ENCODE measurements around the gene KCNIP1. TPM values are rescaled to one million over a fixed set of nuclear protein-coding genes. Genes with fewer than 3 reads are reported as not detected.

Gene KCNIP1
- total and polyA plus RNA-seq, 9 donors = 1.9 to 8.3 (median 4.0) TPM

- peak; percentile 58 for DNase-seq
- no peaks in the 10 kb centered on the region for H3K36me3 ChIP-seq (ENCODE audit: control insufficient read depth, insufficient read depth, low read length)
- H3K4me3 ChIP-seq (ENCODE audit: low read length) = no peak overlapping the region
- 43% methylated on average over 12 of the region's 16 CpGs for WGBS (ENCODE audit: insufficient coverage)
- H3K9me3 ChIP-seq (replicated peaks; ENCODE audit: control insufficient read depth, low read depth, low read length) = no peaks in the 10 kb centered on the region
- no peak overlapping the region for H3K27ac ChIP-seq (ENCODE audit: low read length)
- peaks cover 2% of the 10 kb centered on the region for H3K27me3 ChIP-seq (ENCODE audit: control insufficient read depth, insufficient read depth, low read length)
- H3K4me1 ChIP-seq (ENCODE audit: control insufficient read depth, insufficient read depth, low read length) = peaks cover 4% of the 10 kb centered on the region
Observed at GRCh38 chr5:170623576-170624181, 119.9 kb downstream of the KCNIP1 start.

GRCh38 chr5:170625221-170626165, 121.7 kb downstream of the KCNIP1 start:
- Histone ChIP-seq H3K27ac (ENCODE audit: low read length) (no peak overlapping the region), H3K4me3 (ENCODE audit: low read length) (no peak overlapping the region), H3K9me3 (replicated peaks; ENCODE audit: control insufficient read depth, low read depth, low read length) (no peaks in the 10 kb centered on the region), H3K36me3 (ENCODE audit: control insufficient read depth, insufficient read depth, low read length) (no peaks in the 10 kb centered on the region), H3K4me1 (ENCODE audit: control insufficient read depth, insufficient read depth, low read length) (peaks cover 11% of the 10 kb centered on the region), H3K27me3 (ENCODE audit: control insufficient read depth, insufficient read depth, low read length) (no peaks in the 10 kb centered on the region)
- no peak for DNase-seq
- WGBS (ENCODE audit: insufficient coverage) = 72% methylated on average over 12 of the region's 18 CpGs

GRCh38 chr5:170626507-170627150, 122.8 kb downstream of the KCNIP1 start:
- H3K4me3 ChIP-seq (ENCODE audit: low read length) = no peak overlapping the region
- H3K4me1 ChIP-seq (ENCODE audit: control insufficient read depth, insufficient read depth, low read length) = peaks cover 17% of the 10 kb centered on the region
- no peaks in the 10 kb centered on the region for H3K27me3 ChIP-seq (ENCODE audit: control insufficient read depth, insufficient read depth, low read length)
- no peak overlapping the region for H3K27ac ChIP-seq (ENCODE audit: low read length)
- H3K9me3 ChIP-seq (replicated peaks; ENCODE audit: control insufficient read depth, low read depth, low read length) = no peaks in the 10 kb centered on the region
- no peak for DNase-seq
- H3K36me3 ChIP-seq (ENCODE audit: control insufficient read depth, insufficient read depth, low read length) = no peaks in the 10 kb centered on the region
- 72% methylated on average over 9 of the region's 13 CpGs for WGBS (ENCODE audit: insufficient coverage)

- H3K27me3 ChIP-seq (ENCODE audit: control insufficient read depth, insufficient read depth, low read length) = peaks cover 4% of the 10 kb centered on the region
- peaks cover 24% of the 10 kb centered on the region for H3K4me1 ChIP-seq (ENCODE audit: control insufficient read depth, insufficient read depth, low read length)
- no peak overlapping the region for H3K27ac ChIP-seq (ENCODE audit: low read length)
- WGBS (ENCODE audit: insufficient coverage) = 87% methylated on average over 3 of the region's 3 CpGs
- no peaks in the 10 kb centered on the region for H3K36me3 ChIP-seq (ENCODE audit: control insufficient read depth, insufficient read depth, low read length)
- no peak overlapping the region for H3K4me3 ChIP-seq (ENCODE audit: low read length)
- H3K9me3 ChIP-seq (replicated peaks; ENCODE audit: control insufficient read depth, low read depth, low read length) = no peaks in the 10 kb centered on the region
- DNase-seq = no peak
Observed at GRCh38 chr5:170627271-170627670, 123.5 kb downstream of the KCNIP1 start.

- H3K36me3 ChIP-seq (ENCODE audit: control insufficient read depth, insufficient read depth, low read length) = no peaks in the 10 kb centered on the region
- H3K27me3 ChIP-seq (ENCODE audit: control insufficient read depth, insufficient read depth, low read length) = peaks cover 4% of the 10 kb centered on the region
- H3K27ac ChIP-seq (ENCODE audit: low read length) = no peak overlapping the region
- H3K4me1 ChIP-seq (ENCODE audit: control insufficient read depth, insufficient read depth, low read length) = peaks cover 31% of the 10 kb centered on the region
- DNase-seq = no peak
- no peaks in the 10 kb centered on the region for H3K9me3 ChIP-seq (replicated peaks; ENCODE audit: control insufficient read depth, low read depth, low read length)
- no peak overlapping the region for H3K4me3 ChIP-seq (ENCODE audit: low read length)
- 82% methylated on average over 6 of the region's 8 CpGs for WGBS (ENCODE audit: insufficient coverage)
Observed at GRCh38 chr5:170628028-170628427, 124.2 kb downstream of the KCNIP1 start.

GRCh38 chr5:170628691-170629565, 125.1 kb downstream of the KCNIP1 start:
- Histone ChIP-seq H3K27me3 (ENCODE audit: control insufficient read depth, insufficient read depth, low read length) (peaks cover 4% of the 10 kb centered on the region), H3K9me3 (replicated peaks; ENCODE audit: control insufficient read depth, low read depth, low read length) (no peaks in the 10 kb centered on the region), H3K4me1 (ENCODE audit: control insufficient read depth, insufficient read depth, low read length) (peaks cover 37% of the 10 kb centered on the region), H3K36me3 (ENCODE audit: control insufficient read depth, insufficient read depth, low read length) (no peaks in the 10 kb centered on the region), H3K4me3 (ENCODE audit: low read length) (no peak overlapping the region), H3K27ac (ENCODE audit: low read length) (no peak overlapping the region)
- 57% methylated on average over 12 of the region's 19 CpGs for WGBS (ENCODE audit: insufficient coverage)
- DNase-seq = no peak

- Histone ChIP-seq H3K36me3 (ENCODE audit: control insufficient read depth, insufficient read depth, low read length) (no peaks in the 10 kb centered on the region), H3K4me1 (ENCODE audit: control insufficient read depth, insufficient read depth, low read length) (peaks cover 42% of the 10 kb centered on the region), H3K9me3 (replicated peaks; ENCODE audit: control insufficient read depth, low read depth, low read length) (no peaks in the 10 kb centered on the region), H3K4me3 (ENCODE audit: low read length) (no peak overlapping the region), H3K27me3 (ENCODE audit: control insufficient read depth, insufficient read depth, low read length) (peaks cover 4% of the 10 kb centered on the region), H3K27ac (ENCODE audit: low read length) (no peak overlapping the region)
- DNase-seq = no peak
- WGBS (ENCODE audit: insufficient coverage) = 90% methylated on average over 2 of the region's 7 CpGs
Observed at GRCh38 chr5:170629566-170630175, 125.9 kb downstream of the KCNIP1 start.

GRCh38 chr5:170630226-170630625, 126.4 kb downstream of the KCNIP1 start:
- H3K27ac ChIP-seq (ENCODE audit: low read length) = no peak overlapping the region
- H3K36me3 ChIP-seq (ENCODE audit: control insufficient read depth, insufficient read depth, low read length) = no peaks in the 10 kb centered on the region
- H3K9me3 ChIP-seq (replicated peaks; ENCODE audit: control insufficient read depth, low read depth, low read length) = no peaks in the 10 kb centered on the region
- peaks cover 42% of the 10 kb centered on the region for H3K4me1 ChIP-seq (ENCODE audit: control insufficient read depth, insufficient read depth, low read length)
- H3K27me3 ChIP-seq (ENCODE audit: control insufficient read depth, insufficient read depth, low read length) = peaks cover 4% of the 10 kb centered on the region
- 93% methylated on average over 7 of the region's 8 CpGs for WGBS (ENCODE audit: insufficient coverage)
- no peak overlapping the region for H3K4me3 ChIP-seq (ENCODE audit: low read length)
- DNase-seq = no peak

- WGBS (ENCODE audit: insufficient coverage) = no CpG with 5 or more reads among the region's 3 CpGs
- no peaks in the 10 kb centered on the region for H3K36me3 ChIP-seq (ENCODE audit: control insufficient read depth, insufficient read depth, low read length)
- H3K27ac ChIP-seq (ENCODE audit: low read length) = no peak overlapping the region
- H3K27me3 ChIP-seq (ENCODE audit: control insufficient read depth, insufficient read depth, low read length) = peaks cover 4% of the 10 kb centered on the region
- H3K4me1 ChIP-seq (ENCODE audit: control insufficient read depth, insufficient read depth, low read length) = peaks cover 42% of the 10 kb centered on the region
- no peak for DNase-seq
- no peaks in the 10 kb centered on the region for H3K9me3 ChIP-seq (replicated peaks; ENCODE audit: control insufficient read depth, low read depth, low read length)
- H3K4me3 ChIP-seq (ENCODE audit: low read length) = no peak overlapping the region
Observed at GRCh38 chr5:170630711-170631141, 126.9 kb downstream of the KCNIP1 start.

Data from muscle of leg (tissue), 11 donors.